Measurements from ENCODE around the gene EFTUD2. TPM values are rescaled to one million over a fixed set of nuclear protein-coding genes. Genes with fewer than 3 reads are reported as not detected.
A peak's percentile ranks its signal among the peaks of the same experiment; 100 is the strongest.

The EFTUD2 gene
- total and polyA plus RNA-seq, 2 of the 13 experiments (the other 11 are each of a cell fraction or from before 2014, with no cell fraction given): 111 to 137 TPM

- TF ChIP-seq ZNF318 (CRISPR knock-in tag; IDR thresholded peaks at IDR 0.05) (no peak), TAF15 (IDR thresholded peaks at IDR 0.05; ENCODE audit: low read depth, low read length, poor library complexity, severe bottlenecking) (no peak), GZF1 (CRISPR knock-in tag; IDR thresholded peaks at IDR 0.05) (no peak), RELA (CRISPR knock-in tag; IDR thresholded peaks at IDR 0.05) (no peak), ZNF775 (CRISPR knock-in tag; IDR thresholded peaks at IDR 0.05; ENCODE audit: borderline replicate concordance) (no peak), RAD51 (IDR thresholded peaks at IDR 0.05; ENCODE audit: borderline replicate concordance) (no peak), ZNF414 (CRISPR knock-in tag; IDR thresholded peaks at IDR 0.05) (no peak), STAT6 (CRISPR knock-in tag; IDR thresholded peaks at IDR 0.05; ENCODE audit: borderline replicate concordance) (no peak), ZSCAN22 (CRISPR knock-in tag; IDR thresholded peaks at IDR 0.05) (no peak), HCFC1 (IDR thresholded peaks at IDR 0.05; ENCODE audit: low read depth, low read length) (no peak), ZNF7 (CRISPR knock-in tag; IDR thresholded peaks at IDR 0.05) (no peak), ZNF777 (CRISPR knock-in tag; IDR thresholded peaks at IDR 0.05) (peak; percentile 93), RORA (CRISPR knock-in tag; IDR thresholded peaks at IDR 0.05) (no peak), ZBTB10 (CRISPR knock-in tag; IDR thresholded peaks at IDR 0.05; ENCODE audit: borderline replicate concordance) (0 out of 2 replicates have a peak, but pooled peaks have one; percentile 57)
These were observed 69.5 kb downstream of the EFTUD2 start, which contains the start of gene GJC1 (continued) for GRCh38 chr17:44829523-44830358.
